CD4-positive, alpha-beta T cell (primary cell): ENCODE measurements around the gene ADAMTS17. TPM values are rescaled to one million over a fixed set of nuclear protein-coding genes. Genes with fewer than 3 reads are reported as not detected.
"Not testable (repeated sequence)": the region's sequence is repeated elsewhere in the genome, so short reads cannot be mapped to it uniquely, and the experiment has no call there.

ENCODE experiments used
- ATAC-seq: fragments of 200-7000 bp; cut with Tn5 transposase; one replicate; pipeline ENCODE4 v1.10.0; 2022; ENCODE audit warnings: mild to moderate bottlenecking; ENCODE audit not compliant: poor library complexity
- CTCF ChIA-PET: fragments of 350-600 bp; sonication (Branson Sonifier 250); formaldehyde crosslinking; loops from one replicate; lab custom pipeline; 2021; ENCODE audit warnings: antibody characterized with exemption, inconsistent platforms; lab: Charles Lee
- POLR2A ChIA-PET: fragments of 350-600 bp; sonication (Branson Sonifier 250); formaldehyde crosslinking; loops from one replicate; lab custom pipeline; 2021; ENCODE audit warnings: antibody characterized with exemption, inconsistent platforms; lab: Charles Lee
- DNase-seq, 14 experiments: peaks; one replicate each; pipeline ENCODE4 v3.0.0-alpha.2; 2013 to 2020; ENCODE audit warnings: mixed read lengths in 2 of 14
- H3K27ac ChIP-seq, 2 donors: one replicate each; pipeline versions ENCODE4 v1.5.1 to v1.7.0; 2013; ENCODE audit warnings: low read length in 2 of 2, low read depth in 1 of 2, mild to moderate bottlenecking in 1 of 2
- H3K27me3 ChIP-seq, 2 experiments: 1 replicate in 1 of 2; 2 replicates in 1 of 2; pipeline versions ENCODE4 v1.6.1 to v1.7.0; 2013; ENCODE audit warnings: low read length in 2 of 2, control low read depth in 1 of 2, mild to moderate bottlenecking in 1 of 2, moderate library complexity in 1 of 2; ENCODE audit not compliant: insufficient read depth in 2 of 2, control insufficient read depth in 1 of 2
- H3K36me3 ChIP-seq: one replicate; pipeline ENCODE4 v1.6.1; 2013; ENCODE audit warnings: low read length, control low read depth; ENCODE audit not compliant: insufficient read depth
- H3K4me1 ChIP-seq: one replicate; pipeline ENCODE4 v1.6.1; 2013; ENCODE audit warnings: low read length, control low read depth; ENCODE audit not compliant: insufficient read depth
- H3K4me3 ChIP-seq: one replicate; pipeline ENCODE4 v1.5.1; 2013; ENCODE audit warnings: mild to moderate bottlenecking, low read length, moderate library complexity
- H3K9me3 ChIP-seq, 2 experiments: 1 replicate in 1 of 2; 2 replicates in 1 of 2; pipeline versions ENCODE4 v1.6.1 to v1.7.0; 2013; ENCODE audit warnings: low read length in 2 of 2, mild to moderate bottlenecking in 2 of 2, control low read depth in 1 of 2, moderate library complexity in 1 of 2; ENCODE audit not compliant: control insufficient read depth in 1 of 2, insufficient read depth in 1 of 2
- H3K27ac Mint-ChIP-seq: one replicate; pipeline ENCODE4 v1.8.0; 2020; ENCODE audit warnings: mixed read lengths
- H3K27me3 Mint-ChIP-seq: one replicate; pipeline ENCODE4 v1.8.0; 2021; ENCODE audit warnings: mixed read lengths
- H3K36me3 Mint-ChIP-seq: one replicate; pipeline ENCODE4 v1.8.0; 2021; ENCODE audit warnings: low read depth, mixed read lengths
- H3K4me1 Mint-ChIP-seq: one replicate; pipeline ENCODE4 v1.8.0; 2021; ENCODE audit warnings: low read depth, mixed read lengths
- H3K4me3 Mint-ChIP-seq: one replicate; pipeline ENCODE4 v1.8.0; 2020; ENCODE audit warnings: mild to moderate bottlenecking, mixed read lengths
- H3K9me3 Mint-ChIP-seq: one replicate; pipeline ENCODE4 v1.8.0; 2020; ENCODE audit warnings: mixed read lengths
- intact Hi-C, 2 experiments: fragments of 100-400 bp; cut with DNase I in 1 of 2; cut with micrococcal nuclease in 1 of 2; formaldehyde crosslinking; loops; one replicate each; pipeline versions ENCODE4 v1.15.1 to v1.9.0; 2023 to 2025; cut with DNase I, micrococcal nuclease
- total RNA-seq, 174 experiments: library from RNA in 2 of 174; stranded (reverse) in 2 of 174; gene quantifications; one replicate each; pipeline ENCODE4 v1.2.3 and lab custom pipeline; 2021 to 2026
- TF ChIP-seq, protein P1 (sequence below): fragments of 200-600 bp; IDR thresholded peaks from one replicate; pipeline ENCODE4 v1.8.0; 2022; ENCODE audit warnings: antibody characterized with exemption, mild to moderate bottlenecking

Gene ADAMTS17
- total RNA-seq, 2 experiments from 2014 or later, result 9.9 to 13.2 TPM

GRCh38 chr15:100078511-100079220 is 263.1 kb downstream of the ADAMTS17 start:
- no peak overlapping the region for H3K4me3 Mint-ChIP-seq
- H3K27me3 Mint-ChIP-seq, result no peaks in the 10 kb centered on the region
- Histone ChIP-seq H3K27me3 (no peaks in the 10 kb centered on the region), H3K4me1 (no peaks in the 10 kb centered on the region), H3K36me3 (no peaks in the 10 kb centered on the region), H3K4me3 (no peak overlapping the region), H3K9me3 (no peaks in the 10 kb centered on the region), H3K27ac (no peak overlapping the region)
- DNase-seq (no peak), ATAC-seq (no peak)
- intact Hi-C loops, result no loop called here
- H3K4me1 Mint-ChIP-seq, result no peaks in the 10 kb centered on the region
- TF ChIP-seq, protein P1, sequence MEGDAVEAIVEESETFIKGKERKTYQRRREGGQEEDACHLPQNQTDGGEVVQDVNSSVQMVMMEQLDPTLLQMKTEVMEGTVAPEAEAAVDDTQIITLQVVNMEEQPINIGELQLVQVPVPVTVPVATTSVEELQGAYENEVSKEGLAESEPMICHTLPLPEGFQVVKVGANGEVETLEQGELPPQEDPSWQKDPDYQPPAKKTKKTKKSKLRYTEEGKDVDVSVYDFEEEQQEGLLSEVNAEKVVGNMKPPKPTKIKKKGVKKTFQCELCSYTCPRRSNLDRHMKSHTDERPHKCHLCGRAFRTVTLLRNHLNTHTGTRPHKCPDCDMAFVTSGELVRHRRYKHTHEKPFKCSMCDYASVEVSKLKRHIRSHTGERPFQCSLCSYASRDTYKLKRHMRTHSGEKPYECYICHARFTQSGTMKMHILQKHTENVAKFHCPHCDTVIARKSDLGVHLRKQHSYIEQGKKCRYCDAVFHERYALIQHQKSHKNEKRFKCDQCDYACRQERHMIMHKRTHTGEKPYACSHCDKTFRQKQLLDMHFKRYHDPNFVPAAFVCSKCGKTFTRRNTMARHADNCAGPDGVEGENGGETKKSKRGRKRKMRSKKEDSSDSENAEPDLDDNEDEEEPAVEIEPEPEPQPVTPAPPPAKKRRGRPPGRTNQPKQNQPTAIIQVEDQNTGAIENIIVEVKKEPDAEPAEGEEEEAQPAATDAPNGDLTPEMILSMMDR, result no peak
- H3K27ac Mint-ChIP-seq, result no peak overlapping the region
- POLR2A ChIA-PET, result no interaction called here
- CTCF ChIA-PET, result no interaction called here
- H3K9me3 Mint-ChIP-seq, result no peaks in the 10 kb centered on the region
- H3K36me3 Mint-ChIP-seq, result no peaks in the 10 kb centered on the region

DNA sequence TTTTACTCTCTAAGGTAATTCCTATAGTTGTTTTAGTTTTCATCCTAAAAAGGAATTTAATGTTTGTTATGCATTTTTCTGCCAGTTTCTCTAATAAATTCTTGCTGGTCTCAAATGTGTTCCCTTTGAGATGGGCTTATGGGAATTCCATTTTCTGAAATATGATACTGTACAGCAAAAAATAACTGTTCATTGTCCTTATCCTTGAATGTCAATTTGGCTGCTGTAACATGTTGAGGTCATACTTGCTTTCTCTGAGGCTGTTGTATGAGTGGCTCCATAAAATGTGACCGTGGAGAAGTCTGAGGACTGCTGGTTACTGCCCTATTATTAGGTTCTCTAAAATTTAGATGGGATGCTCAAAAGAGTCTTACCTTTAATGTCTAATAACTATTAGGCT is 266.5 kb downstream of the ADAMTS17 start:
- intact Hi-C loops, result no loop called here

DNA sequence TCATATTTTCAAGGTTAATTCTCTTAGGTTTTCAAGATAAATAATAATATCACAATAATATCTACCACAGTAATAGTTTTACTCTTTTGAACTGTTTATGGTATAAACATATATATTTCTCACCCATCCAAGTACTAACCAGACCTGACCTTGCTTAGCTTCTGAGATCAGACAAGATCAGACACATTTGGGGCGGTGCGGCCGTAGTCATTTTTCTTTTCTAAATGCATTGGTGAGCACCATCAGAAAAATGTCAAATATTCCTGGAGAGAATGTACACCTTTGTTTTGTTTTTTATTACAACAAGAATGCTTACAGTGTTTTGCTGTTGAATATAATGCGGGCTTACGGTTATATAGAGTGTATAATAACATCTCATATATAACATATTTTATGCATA is 267.8 kb downstream of the ADAMTS17 start:
- Mint-ChIP-seq H3K27ac (no peak overlapping the region), H3K4me3 (no peak overlapping the region), H3K4me1 (no peaks in the 10 kb centered on the region), H3K9me3 (no peaks in the 10 kb centered on the region), H3K27me3 (no peaks in the 10 kb centered on the region), H3K36me3 (no peaks in the 10 kb centered on the region)
- intact Hi-C loops, result no loop called here
- POLR2A ChIA-PET, result no interaction called here
- CTCF ChIA-PET, result no interaction called here
- Histone ChIP-seq H3K4me3 (no peak overlapping the region), H3K4me1 (no peaks in the 10 kb centered on the region), H3K27me3 (no peaks in the 10 kb centered on the region), H3K9me3 (no peaks in the 10 kb centered on the region), H3K27ac (no peak overlapping the region), H3K36me3 (no peaks in the 10 kb centered on the region)
- DNase-seq (no peak), ATAC-seq (no peak)
- TF ChIP-seq, protein P1, result no peak

More for the DNA sequence above, 266.5 kb downstream of the ADAMTS17 start:
- Mint-ChIP-seq H3K36me3 (no peaks in the 10 kb centered on the region), H3K9me3 (no peaks in the 10 kb centered on the region), H3K27me3 (no peaks in the 10 kb centered on the region), H3K4me1 (no peaks in the 10 kb centered on the region), H3K4me3 (no peak overlapping the region), H3K27ac (no peak overlapping the region)
- no peaks in the 10 kb centered on the region for H3K4me1 ChIP-seq
- no peak for DNase-seq
- H3K36me3 ChIP-seq, result no peaks in the 10 kb centered on the region
- H3K27me3 ChIP-seq, result no peaks in the 10 kb centered on the region
- TF ChIP-seq, protein P1, result no peak
- CTCF ChIA-PET, result no interaction called here
- H3K27ac ChIP-seq, result no peak overlapping the region
- H3K9me3 ChIP-seq, result no peaks in the 10 kb centered on the region
- POLR2A ChIA-PET, result no interaction called here
- no peak overlapping the region for H3K4me3 ChIP-seq
- ATAC-seq, result no peak

DNA sequence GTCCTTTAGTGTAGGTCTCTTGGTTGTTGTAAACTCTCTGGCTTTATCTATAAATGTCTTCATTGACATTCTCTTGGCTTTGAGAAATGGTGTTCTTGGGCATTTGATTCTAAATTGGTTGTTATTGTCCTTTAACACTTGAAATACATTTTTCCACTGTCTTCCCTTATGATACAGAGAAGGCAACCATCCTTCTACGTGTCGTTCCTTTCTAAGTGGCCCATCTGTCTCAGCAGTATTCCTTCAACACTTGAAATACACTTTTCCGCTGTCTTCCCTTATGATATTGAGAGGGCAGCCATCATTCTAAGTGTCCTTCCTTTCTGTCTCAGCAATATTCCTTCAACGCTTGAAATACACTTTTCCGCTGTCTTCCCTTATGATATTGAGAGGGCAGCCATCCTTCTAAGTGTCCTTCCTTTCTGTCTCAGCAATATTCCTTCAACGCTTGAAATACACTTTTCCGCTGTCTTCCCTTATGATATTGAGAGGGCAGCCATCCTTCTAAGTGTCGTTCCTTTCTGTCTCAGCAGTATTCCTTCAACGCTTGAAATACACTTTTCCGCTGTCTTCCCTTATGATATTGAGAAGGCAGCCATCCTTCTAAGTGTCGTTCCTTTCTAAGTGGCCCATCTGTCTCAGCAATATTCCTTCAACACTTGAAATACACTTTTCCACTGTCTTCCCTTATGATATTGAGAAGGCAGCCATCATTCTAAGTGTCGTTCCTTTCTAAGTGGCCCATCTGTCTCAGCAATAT is 275.1 kb downstream of the ADAMTS17 start:
- H3K27me3 Mint-ChIP-seq, H3K27me3 ChIP-seq: not testable (repeated sequence)
- POLR2A ChIA-PET, result interaction anchor here (1.0 kb wide), 1 partner anchor 138 kb away, joined by 3 read pairs; no protein-coding TSS in a partner anchor

More for the DNA sequence above, 275.1 kb downstream of the ADAMTS17 start:
- H3K4me3 Mint-ChIP-seq, CTCF ChIA-PET, ATAC-seq, H3K36me3 ChIP-seq, intact Hi-C loops, H3K4me1 ChIP-seq, H3K27ac Mint-ChIP-seq, H3K4me1 Mint-ChIP-seq, H3K9me3 ChIP-seq, DNase-seq, H3K36me3 Mint-ChIP-seq, H3K4me3 ChIP-seq, H3K9me3 Mint-ChIP-seq, H3K27ac ChIP-seq: not testable (repeated sequence)
